A673 (cell line): ENCODE results near the gene CNNM2. TPM values are rescaled to one million over a fixed set of nuclear protein-coding genes. Genes with fewer than 3 reads are reported as not detected.

Source experiments
- BruUV-seq: library from RNA; stranded (reverse); fragments of 400-500 nt; replicated peaks from 2 replicates; lab custom pipeline; 2021; lab: Mats Ljungman, UMichigan
- CTCF ChIA-PET: fragments of 300-600 bp; sonication (Branson Sonifier 250); formaldehyde crosslinking; loops from one replicate; lab custom pipeline; 2022; ENCODE audit warnings: antibody characterized with exemption; lab: Charles Lee
- POLR2A ChIA-PET: fragments of 300-600 bp; sonication (Branson Sonifier 250); formaldehyde crosslinking; loops from one replicate; lab custom pipeline; 2022; ENCODE audit warnings: antibody characterized with exemption; ENCODE audit not compliant: low non-redundant PET; lab: Charles Lee
- DNase-seq: peaks from one replicate; pipeline ENCODE4 v3.0.0-alpha.2; 2015; ENCODE audit warnings: low spot score
- H3K27ac ChIP-seq: fragments of 200-600 bp; sonication (generic); 2 replicates; pipeline ENCODE4 v1.5.1; 2016; ENCODE audit warnings: mixed run types, low read depth, mild to moderate bottlenecking, mixed read lengths, antibody characterized with exemption, low read length; ENCODE audit not compliant: poor library complexity, severe bottlenecking
- H3K27me3 ChIP-seq: fragments of 200-600 bp; sonication (generic); replicated peaks from 2 replicates; pipeline ENCODE4 v1.6.1; 2017; ENCODE audit warnings: mixed run types, low read depth, mild to moderate bottlenecking, mixed read lengths, antibody characterized with exemption, low read length; ENCODE audit not compliant: insufficient read depth, poor library complexity
- H3K36me3 ChIP-seq: fragments of 200-600 bp; sonication (generic); 2 replicates; pipeline ENCODE4 v1.6.1; 2016; ENCODE audit warnings: mixed run types, mild to moderate bottlenecking, mixed read lengths, antibody characterized with exemption, low read length; ENCODE audit not compliant: insufficient read depth, poor library complexity, severe bottlenecking
- H3K4me1 ChIP-seq: fragments of 200-600 bp; sonication (generic); 2 replicates; pipeline ENCODE4 v1.6.1; 2017; ENCODE audit warnings: mixed run types, mild to moderate bottlenecking, mixed read lengths, antibody characterized with exemption, low read length; ENCODE audit not compliant: insufficient read depth, poor library complexity, severe bottlenecking
- H3K4me3 ChIP-seq: fragments of 200-600 bp; sonication (generic); 2 replicates; pipeline ENCODE4 v1.5.1; 2016; ENCODE audit warnings: low read depth, mixed run types, mild to moderate bottlenecking, mixed read lengths, low read length; ENCODE audit not compliant: poor library complexity, severe bottlenecking
- H3K9me3 ChIP-seq: fragments of 200-600 bp; sonication (generic); 2 replicates; pipeline ENCODE4 v1.6.1; 2016; ENCODE audit warnings: mixed run types, low read depth, mild to moderate bottlenecking, mixed read lengths, antibody characterized with exemption, low read length; ENCODE audit not compliant: poor library complexity, severe bottlenecking
- CTCF ChIP-seq: fragments of 300-800, 200-600 bp; sonication (generic); conservative IDR thresholded peaks from 2 replicates; pipeline ENCODE4 v1.5.1; 2017; ENCODE audit warnings: low read depth, mild to moderate bottlenecking, antibody characterized with exemption, low read length, moderate library complexity, mixed read lengths
- EZH2 ChIP-seq: fragments of 200-600 bp; sonication (generic); IDR thresholded peaks from 2 replicates; pipeline ENCODE4 v1.6.1; 2017; ENCODE audit warnings: borderline replicate concordance, low read depth, mild to moderate bottlenecking, mixed read lengths, antibody characterized with exemption, low read length; ENCODE audit not compliant: poor library complexity, severe bottlenecking
- intact Hi-C: fragments of 100-400 bp; cut with micrococcal nuclease; formaldehyde crosslinking; loops from one replicate; pipeline ENCODE4 v1.10.0; 2022; ENCODE audit not compliant: unreplicated experiment
- total RNA-seq: library from RNA; stranded (reverse); gene quantifications from 2 replicates; pipeline ENCODE4 v1.2.3, GENCODE V29; 2021

The CNNM2 gene
- total RNA-seq, 1 experiment from 2014 or later = 4.8 TPM

GRCh38 chr10:103098240-103098639 is 180.1 kb downstream of the CNNM2 start:
- no peaks in the 10 kb centered on the region for H3K27me3 ChIP-seq
- no peaks in the 10 kb centered on the region for H3K9me3 ChIP-seq
- intact Hi-C loops = no loop called here
- H3K27ac ChIP-seq = no peak overlapping the region
- no peak for DNase-seq
- ChIA-PET POLR2A (no interaction called here), CTCF (no interaction called here)
- no peak overlapping the region for H3K4me3 ChIP-seq
- H3K4me1 ChIP-seq = no peaks in the 10 kb centered on the region
- BruUV-seq = no TSS peak
- peaks cover 36% of the 10 kb centered on the region for H3K36me3 ChIP-seq
- TF ChIP-seq EZH2 (no peak), CTCF (no peak)

- BruUV-seq = no TSS peak
- POLR2A ChIA-PET = no interaction called here
- TF ChIP-seq EZH2 (no peak), CTCF (no peak)
- H3K27me3 ChIP-seq = no peaks in the 10 kb centered on the region
- H3K9me3 ChIP-seq = no peaks in the 10 kb centered on the region
- no peak overlapping the region for H3K27ac ChIP-seq
- DNase-seq = no peak
- intact Hi-C loops = no loop called here
- no peaks in the 10 kb centered on the region for H3K4me1 ChIP-seq
- peaks cover 27% of the 10 kb centered on the region for H3K36me3 ChIP-seq
- CTCF ChIA-PET = interaction anchor here (0.6 kb wide), 1 partner anchor 11 kb away, joined by 4 read pairs; no protein-coding TSS in a partner anchor
- no peak overlapping the region for H3K4me3 ChIP-seq
These were observed 182.5 kb downstream of the CNNM2 start for GRCh38 chr10:103100620-103101019.

DNA sequence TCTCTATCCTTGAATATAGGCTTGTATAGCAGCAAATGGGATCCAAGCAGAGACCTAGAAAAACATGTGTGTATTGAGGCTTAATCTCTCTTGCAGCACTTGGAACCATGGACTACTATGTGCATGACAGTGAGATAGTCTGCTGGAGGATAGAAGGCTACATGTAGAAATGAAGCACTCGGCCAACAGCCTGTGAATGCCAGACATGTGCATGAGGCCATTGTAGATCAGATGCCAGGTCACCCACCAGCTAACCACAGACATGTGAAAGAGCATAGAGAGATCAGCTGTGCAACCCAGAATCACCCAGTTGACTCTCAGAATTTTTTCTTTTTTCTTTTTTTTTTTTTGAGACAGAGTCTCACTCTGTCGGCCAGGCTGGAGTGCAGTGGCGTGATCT is 184.1 kb downstream of the CNNM2 start:
- Histone ChIP-seq H3K4me1 (no peaks in the 10 kb centered on the region), H3K27ac (no peak overlapping the region), H3K27me3 (no peaks in the 10 kb centered on the region), H3K36me3 (peaks cover 27% of the 10 kb centered on the region), H3K9me3 (no peaks in the 10 kb centered on the region), H3K4me3 (no peak overlapping the region)
- TF ChIP-seq CTCF (no peak), EZH2 (no peak)
- ChIA-PET CTCF (no interaction called here), POLR2A (interaction anchor here (0.6 kb wide), 1 partner anchor 142 kb away, joined by 6 read pairs; no protein-coding TSS in a partner anchor)
- DNase-seq = no peak
- intact Hi-C loops = no loop called here
- no TSS peak for BruUV-seq
